Subcutaneous adipose tissue (tissue), 4 donors: ENCODE results near the gene SNRPD3. TPM values are rescaled to one million over a fixed set of nuclear protein-coding genes. Genes with fewer than 3 reads are reported as not detected.

Experiments
- CTCF ChIP-seq: fragments of 450-650 bp; IDR thresholded peaks from one replicate; pipeline ENCODE4 v1.5.1; 2016; ENCODE audit warnings: low read depth, mild to moderate bottlenecking, control low read depth, antibody characterized with exemption, moderate library complexity
- total RNA-seq, 4 donors: library from RNA; depleted of rRNA; stranded (reverse); fragments of >200 nt; gene quantifications; one replicate each; pipeline ENCODE4 v1.1.0, GENCODE V29; 2016

SNRPD3 gene
- total RNA-seq, 4 donors from 2014 or later, result 82.4 to 154 (median 104) TPM

GRCh38 chr22:24550028-24550901 lies 5.5 kb upstream of the SNRPD3 start:
- TF ChIP-seq CTCF, result no peak

- TF ChIP-seq CTCF, result no peak
Measured at GRCh38 chr22:24550902-24551435, 4.8 kb upstream of the SNRPD3 start.

GRCh38 chr22:24553597-24554312 lies 2.0 kb upstream of the SNRPD3 start:
- TF ChIP-seq CTCF, result no peak

- no peak for TF ChIP-seq CTCF
Measured at GRCh38 chr22:24554313-24555164, 1.3 kb upstream of the SNRPD3 start, which contains the start of gene GUCD1. GUCD1 (minus strand) TSS chr22:24555138; CDS start chr22:24554991, 147 bp downstream.

- TF ChIP-seq CTCF, result no peak
Measured at GRCh38 chr22:24559471-24559870, 3.7 kb downstream of the SNRPD3 start.

- no peak for TF ChIP-seq CTCF
Measured at GRCh38 chr22:24563246-24563645, 7.4 kb downstream of the SNRPD3 start.
